ENCODE data around the gene KCNQ1. TPM values are rescaled to one million over a fixed set of nuclear protein-coding genes. Genes with fewer than 3 reads are reported as not detected.

Gene KCNQ1
- total and polyA plus RNA-seq, 2 donors (not counting 3 experiments of a cell fraction or from before 2014, with no cell fraction given) = 0.07 to 0.09 TPM

DNA sequence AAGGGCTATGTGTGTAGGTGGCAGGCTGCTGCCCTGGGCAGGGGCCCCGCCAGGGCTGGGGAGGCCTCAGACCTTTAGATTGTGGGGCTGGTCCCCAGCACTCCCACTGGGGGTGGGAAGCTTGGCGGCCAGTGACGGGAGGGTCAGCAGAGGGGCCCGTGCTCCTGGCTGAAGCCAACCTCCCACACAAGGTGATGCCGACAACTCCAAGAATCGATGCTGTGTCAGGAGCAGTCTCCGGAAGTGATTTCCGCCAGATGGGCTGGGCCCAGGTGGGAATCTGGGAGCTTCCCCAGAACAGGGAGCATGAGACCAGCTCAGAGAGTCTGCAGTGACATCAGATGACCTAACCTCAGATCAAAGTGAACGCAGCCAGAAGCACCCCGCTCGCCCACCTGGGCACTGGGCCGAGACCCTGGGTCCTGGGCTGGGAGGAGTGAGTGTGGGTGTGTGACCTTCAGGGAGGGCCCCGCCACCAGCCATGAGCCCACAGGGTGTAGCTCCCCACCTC lies 8.2 kb upstream of the KCNQ1 start:
- Histone ChIP-seq H3K27ac (ENCODE audit: insufficient read depth, low read depth, low read length) (no peak overlapping the region), H4K20me1 (replicated peaks; ENCODE audit: control insufficient read depth, extremely low read depth, insufficient read depth, low read length) (no peaks in the 10 kb centered on the region), H3K36me3 (ENCODE audit: control insufficient read depth in 2 of 2, extremely low read depth in 1 of 2, insufficient read depth in 2 of 2, low read length in 2 of 2) (no peaks in the 10 kb centered on the region), H3K27me3 (ENCODE audit: control insufficient read depth in 2 of 2, insufficient read depth in 2 of 2, low read length in 2 of 2) (no peaks in the 10 kb centered on the region), H3K4me2 (ENCODE audit: insufficient read depth, low read length) (no peak overlapping the region), H3K79me2 (ENCODE audit: control insufficient read depth, insufficient read depth, low read length) (no peaks in the 10 kb centered on the region), H3K9me3 (replicated peaks; ENCODE audit: control insufficient read depth, insufficient read depth, low read length) (no peaks in the 10 kb centered on the region), H2AFZ (ENCODE audit: low read depth, low read length) (no peak overlapping the region), H3K4me1 (ENCODE audit: control insufficient read depth, extremely low read depth, insufficient read depth, low read length) (no peaks in the 10 kb centered on the region), H3K4me3 (replicated peaks in 1 of 3; ENCODE audit: insufficient read depth in 1 of 3, low read depth in 1 of 3, low read length in 3 of 3) (no peak overlapping the region), H3K9me1 (replicated peaks; ENCODE audit: control insufficient read depth, extremely low read depth, insufficient read depth, low read length) (no peaks in the 10 kb centered on the region), H3K9ac (replicated peaks; ENCODE audit: extremely low read depth, insufficient read depth, low read length) (no peak overlapping the region)
- POLR2A ChIA-PET = no interaction called here
- TF ChIP-seq GATA2 (IDR thresholded peaks at IDR 0.05; ENCODE audit: insufficient read depth, insufficient read length, low read depth, low read length) = no peak
- TF ChIP-seq JUN (IDR thresholded peaks at IDR 0.05; ENCODE audit: borderline replicate concordance, insufficient read depth, insufficient read length, low read depth) = no peak
- TF ChIP-seq POLR2AphosphoS5 (IDR thresholded peaks at IDR 0.05; ENCODE audit: insufficient read depth, low read depth, low read length) = no peak
- TF ChIP-seq MYC (IDR thresholded peaks at IDR 0.05; ENCODE audit: low read depth, low read length) = no peak
- TF ChIP-seq EZH2 (IDR thresholded peaks at IDR 0.05; ENCODE audit: borderline replicate concordance, low read depth, low read length, severe bottlenecking) = no peak
- no peak for TF ChIP-seq POLR2A (IDR thresholded peaks at IDR 0.05; ENCODE audit: low read depth, low read length)
- TF ChIP-seq, protein P1, sequence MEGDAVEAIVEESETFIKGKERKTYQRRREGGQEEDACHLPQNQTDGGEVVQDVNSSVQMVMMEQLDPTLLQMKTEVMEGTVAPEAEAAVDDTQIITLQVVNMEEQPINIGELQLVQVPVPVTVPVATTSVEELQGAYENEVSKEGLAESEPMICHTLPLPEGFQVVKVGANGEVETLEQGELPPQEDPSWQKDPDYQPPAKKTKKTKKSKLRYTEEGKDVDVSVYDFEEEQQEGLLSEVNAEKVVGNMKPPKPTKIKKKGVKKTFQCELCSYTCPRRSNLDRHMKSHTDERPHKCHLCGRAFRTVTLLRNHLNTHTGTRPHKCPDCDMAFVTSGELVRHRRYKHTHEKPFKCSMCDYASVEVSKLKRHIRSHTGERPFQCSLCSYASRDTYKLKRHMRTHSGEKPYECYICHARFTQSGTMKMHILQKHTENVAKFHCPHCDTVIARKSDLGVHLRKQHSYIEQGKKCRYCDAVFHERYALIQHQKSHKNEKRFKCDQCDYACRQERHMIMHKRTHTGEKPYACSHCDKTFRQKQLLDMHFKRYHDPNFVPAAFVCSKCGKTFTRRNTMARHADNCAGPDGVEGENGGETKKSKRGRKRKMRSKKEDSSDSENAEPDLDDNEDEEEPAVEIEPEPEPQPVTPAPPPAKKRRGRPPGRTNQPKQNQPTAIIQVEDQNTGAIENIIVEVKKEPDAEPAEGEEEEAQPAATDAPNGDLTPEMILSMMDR (IDR thresholded peaks at IDR 0.05; ENCODE audit: extremely low read depth in 1 of 2, insufficient read depth in 1 of 2, low read depth in 1 of 2, low read length in 2 of 2) = no peak
- TF ChIP-seq, protein P2, sequence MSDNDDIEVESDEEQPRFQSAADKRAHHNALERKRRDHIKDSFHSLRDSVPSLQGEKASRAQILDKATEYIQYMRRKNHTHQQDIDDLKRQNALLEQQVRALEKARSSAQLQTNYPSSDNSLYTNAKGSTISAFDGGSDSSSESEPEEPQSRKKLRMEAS (IDR thresholded peaks at IDR 0.05; ENCODE audit: insufficient read depth, insufficient read length) = no peak
- TF ChIP-seq FOS (IDR thresholded peaks at IDR 0.05; ENCODE audit: borderline replicate concordance, insufficient read depth, low read length) = no peak
- BruUV-seq (replicated peaks) = no TSS peak
- intact Hi-C loops (cut with micrococcal nuclease) (loop anchor here (1.0 kb wide), 1 partner anchor 23 kb away; no protein-coding TSS in a partner anchor), dilution Hi-C loops (cut with MboI; ENCODE audit: extremely low pct_ligation_motif_present, low sequenced_read_pairs) (no loop called here)
- FAIRE-seq (no peak), DNase-seq (ENCODE audit: low read depth, low spot score) (no peak)
- CTCF ChIA-PET = interaction anchor here (1.1 to 1.4 kb wide), 4 partner anchors 16 to 132 kb away, joined by 3 to 7 read pairs (median 4); no protein-coding TSS in a partner anchor
